Bone marrow (tissue), 2 donors: Measurements from ENCODE around the gene CCR7.

Experiments
- DNase-seq, 2 donors: peaks; one replicate each; lab custom pipeline; 2025; lab: John Stamatoyannopoulos, UW

Gene CCR7

GRCh38 chr17:40535924-40536294, 29.4 kb downstream of the CCR7 start:
- DNase-seq, result no peak

- DNase-seq, result no peak
These were observed 29.8 kb downstream of the CCR7 start for GRCh38 chr17:40535438-40535837.

GRCh38 chr17:40534371-40535189, 30.7 kb downstream of the CCR7 start:
- DNase-seq, result no peak

DNA sequence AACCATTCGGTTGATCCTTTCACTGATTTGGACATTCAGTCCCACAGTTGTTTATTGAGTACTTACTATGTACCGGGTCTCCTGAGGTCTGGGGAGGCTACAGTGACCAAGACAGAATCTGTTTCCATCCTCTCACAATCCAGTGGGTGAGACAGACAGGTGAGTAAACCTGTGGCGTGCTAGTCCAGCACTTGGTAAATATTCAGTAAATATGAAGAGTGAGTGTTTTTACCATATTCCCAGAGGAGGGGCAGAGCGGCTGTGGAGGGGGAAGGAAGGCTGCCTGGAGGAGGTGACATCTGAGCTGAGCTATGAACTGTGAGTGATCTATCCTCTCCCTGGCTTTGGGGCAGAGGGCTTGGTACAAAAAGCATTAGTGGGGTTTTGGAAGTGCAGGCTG, 31.4 kb downstream of the CCR7 start:
- no peak for DNase-seq

GRCh38 chr17:40532520-40533253, 32.6 kb downstream of the CCR7 start:
- DNase-seq, result no peak

DNA sequence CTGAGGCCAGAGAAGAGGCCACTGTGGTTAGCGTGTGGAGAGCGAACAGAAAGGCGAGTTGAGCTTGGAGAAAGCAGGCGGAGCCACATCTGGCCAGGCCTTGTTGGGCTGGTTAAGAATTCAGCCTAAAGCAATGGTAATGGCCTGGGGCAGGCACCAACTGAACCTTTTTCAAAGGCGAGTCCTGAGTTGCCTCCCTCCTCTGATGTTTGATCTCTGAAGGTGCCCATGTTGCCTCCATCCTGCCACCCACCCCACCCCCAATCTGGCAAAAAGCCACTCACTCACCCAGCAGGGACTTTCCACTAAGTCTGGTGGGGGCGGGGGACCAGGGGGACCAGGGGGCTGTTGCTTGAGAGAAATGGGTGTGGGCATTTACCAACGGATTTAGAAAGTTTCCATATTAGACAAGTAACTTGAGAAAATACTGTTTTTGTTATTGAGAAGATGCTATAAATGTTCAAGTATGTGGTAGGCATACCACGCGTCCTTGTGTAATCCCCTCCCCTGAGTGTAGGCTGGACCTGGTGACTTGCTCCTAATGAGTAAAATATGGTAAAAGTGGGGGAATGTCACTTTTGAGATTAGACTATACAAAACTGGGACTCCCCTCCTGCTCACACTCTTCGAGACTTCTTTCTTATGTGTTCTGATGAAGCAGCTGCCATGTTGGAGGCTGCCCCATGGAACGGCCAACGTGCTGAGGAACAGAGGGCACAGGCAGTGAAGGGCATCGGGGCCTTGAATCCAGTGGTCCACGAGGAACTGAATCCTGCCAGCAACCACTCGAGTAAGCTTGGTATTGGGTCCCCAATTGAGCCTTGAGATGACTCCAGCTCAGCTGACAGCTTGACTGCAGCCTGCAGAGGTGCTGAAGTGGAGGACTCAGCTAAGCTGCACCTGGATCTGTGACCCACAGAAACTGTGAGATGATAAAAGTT, 34.0 kb downstream of the CCR7 start:
- no peak for DNase-seq

- DNase-seq, result no peak
These were observed 34.7 kb downstream of the CCR7 start for GRCh38 chr17:40530531-40530994.

DNA sequence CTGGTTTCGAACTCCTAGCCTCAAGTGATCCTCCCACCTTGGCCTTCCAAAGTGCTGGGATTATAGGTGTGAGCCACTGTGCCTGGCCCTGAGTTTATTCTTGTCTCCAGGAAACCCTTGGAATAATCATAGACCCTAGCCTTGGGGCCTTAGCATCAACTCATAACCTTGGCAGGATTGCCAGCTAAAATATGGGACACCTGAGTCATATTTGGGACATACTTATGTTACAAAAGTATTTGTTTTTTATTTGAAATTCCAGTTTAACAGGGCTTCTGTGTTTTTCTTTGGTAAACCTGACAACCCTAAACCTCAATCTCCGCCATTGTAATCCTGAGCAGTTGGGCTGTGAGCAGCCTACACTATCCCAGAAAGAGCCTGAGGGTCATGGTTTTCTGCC, 35.3 kb downstream of the CCR7 start:
- DNase-seq, result no peak

- DNase-seq, result no peak
These were observed 36.4 kb downstream of the CCR7 start for GRCh38 chr17:40528692-40529417.

GRCh38 chr17:40526668-40527067, 38.6 kb downstream of the CCR7 start:
- DNase-seq, result no peak

- no peak for DNase-seq
These were observed 40.0 kb downstream of the CCR7 start for GRCh38 chr17:40525294-40525693.

DNA sequence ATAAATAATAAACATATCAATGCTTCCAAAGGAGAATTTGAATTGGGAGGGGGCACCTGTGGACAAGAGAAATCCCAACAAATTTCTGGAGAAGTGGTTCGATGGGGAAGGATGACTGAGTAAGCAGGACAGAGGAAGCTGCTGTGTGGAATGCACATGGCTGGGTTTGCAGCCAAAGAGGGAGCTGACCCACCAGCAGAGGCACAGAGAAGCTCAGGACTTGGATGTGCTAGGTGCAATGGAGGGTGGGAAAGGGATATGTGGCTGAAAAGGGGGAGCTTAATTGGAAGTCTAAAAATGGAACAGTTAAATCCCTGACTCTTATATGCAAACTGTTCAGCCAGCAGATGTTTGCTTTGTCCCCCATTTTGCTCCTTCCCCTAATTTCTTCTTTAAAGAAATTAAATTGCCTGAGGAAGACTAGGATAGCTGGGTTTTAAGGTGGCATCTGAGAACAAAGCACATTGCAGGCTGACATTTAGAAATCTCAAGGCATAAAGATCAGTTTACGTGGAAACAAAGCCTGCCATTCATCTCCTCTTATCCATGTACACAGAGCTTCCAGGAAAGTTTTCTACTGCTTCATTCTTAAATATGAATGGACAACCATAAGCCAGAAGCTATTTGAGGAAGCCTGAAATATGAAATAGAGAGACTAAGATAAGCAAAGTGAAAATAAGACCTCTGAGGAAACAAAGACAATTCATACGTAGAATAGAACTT, 40.9 kb downstream of the CCR7 start:
- DNase-seq, result no peak

GRCh38 chr17:40522961-40523310, 42.3 kb downstream of the CCR7 start:
- DNase-seq, result no peak

DNA sequence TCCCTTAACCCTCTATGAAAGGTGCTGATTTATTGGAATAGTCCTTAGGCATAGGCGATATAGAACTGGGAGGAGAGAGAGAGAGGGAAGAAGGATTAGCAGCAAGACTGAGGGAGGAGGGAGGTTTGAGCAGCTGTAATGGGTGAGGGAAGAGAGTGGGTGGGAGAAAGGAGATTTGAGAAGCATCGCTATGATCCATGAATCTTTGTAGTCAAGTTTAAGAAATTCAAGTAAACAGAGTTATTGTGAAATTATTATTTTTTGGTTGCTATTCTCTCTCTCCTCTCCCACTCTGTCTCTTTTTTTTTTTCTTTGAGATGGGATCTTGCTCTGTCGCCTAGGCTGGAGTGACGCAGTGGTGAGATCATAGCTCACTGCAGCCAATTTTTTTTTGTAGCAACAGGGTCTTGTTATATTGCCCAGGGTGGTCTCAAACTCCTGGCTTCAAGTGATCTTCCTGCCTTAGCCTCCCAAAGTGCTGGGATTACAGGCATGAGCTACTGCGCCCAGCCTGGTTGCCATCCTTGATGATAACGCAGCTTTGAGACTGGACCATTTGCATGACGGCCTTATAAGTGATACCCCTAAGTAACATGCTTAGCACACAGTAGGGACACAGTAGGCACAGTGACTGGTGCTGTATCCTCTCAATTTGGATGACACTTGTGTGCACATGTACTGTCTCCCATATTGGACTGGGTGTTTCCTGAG, 42.9 kb downstream of the CCR7 start:
- no peak for DNase-seq

GRCh38 chr17:40520991-40521453, 44.2 kb downstream of the CCR7 start:
- no peak for DNase-seq

- no peak for DNase-seq
These were observed 46.0 kb downstream of the CCR7 start for GRCh38 chr17:40519089-40519775.

DNA sequence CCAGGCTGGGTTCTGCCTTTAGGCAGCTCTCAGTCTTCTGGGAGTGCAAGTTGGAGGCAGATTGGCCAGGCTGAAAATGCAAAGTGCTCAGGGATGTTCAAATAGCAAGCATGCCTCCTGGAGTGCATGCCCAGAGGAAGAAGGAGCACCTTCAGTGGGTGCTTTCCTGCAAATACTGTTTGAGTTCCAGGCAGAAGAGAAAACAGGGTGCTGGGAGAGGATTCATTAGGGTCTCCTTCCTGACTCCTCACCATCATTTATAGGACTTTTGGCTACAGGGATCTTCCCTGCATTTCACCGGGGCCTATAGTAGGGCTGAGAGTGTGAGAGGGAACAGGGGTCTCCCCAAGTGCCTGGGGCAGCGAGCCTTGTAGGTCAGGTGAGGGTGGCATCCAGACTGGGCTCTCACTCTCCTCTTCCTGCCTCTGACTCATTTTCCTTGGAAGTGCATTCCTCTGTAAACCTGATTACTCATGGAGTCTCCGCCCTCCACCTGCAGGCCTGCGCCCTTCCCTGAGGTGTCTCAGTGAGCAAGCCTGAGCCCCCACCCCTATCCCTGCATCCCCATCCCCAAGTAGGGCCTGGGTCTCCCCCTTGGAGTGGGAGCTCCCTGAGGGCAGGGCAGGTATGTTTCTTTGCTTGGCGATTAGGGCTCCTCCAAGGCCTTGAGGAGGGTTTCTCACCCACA, 46.7 kb downstream of the CCR7 start:
- DNase-seq, result no peak

- DNase-seq, result no peak
These were observed 47.3 kb downstream of the CCR7 start for GRCh38 chr17:40517981-40518380.

- DNase-seq, result no peak
These were observed 48.0 kb downstream of the CCR7 start for GRCh38 chr17:40517286-40517662.
